Measurements from ENCODE around the gene ESF1. TPM values are rescaled to one million over a fixed set of nuclear protein-coding genes. Genes with fewer than 3 reads are reported as not detected.

The ESF1 gene, protein sequence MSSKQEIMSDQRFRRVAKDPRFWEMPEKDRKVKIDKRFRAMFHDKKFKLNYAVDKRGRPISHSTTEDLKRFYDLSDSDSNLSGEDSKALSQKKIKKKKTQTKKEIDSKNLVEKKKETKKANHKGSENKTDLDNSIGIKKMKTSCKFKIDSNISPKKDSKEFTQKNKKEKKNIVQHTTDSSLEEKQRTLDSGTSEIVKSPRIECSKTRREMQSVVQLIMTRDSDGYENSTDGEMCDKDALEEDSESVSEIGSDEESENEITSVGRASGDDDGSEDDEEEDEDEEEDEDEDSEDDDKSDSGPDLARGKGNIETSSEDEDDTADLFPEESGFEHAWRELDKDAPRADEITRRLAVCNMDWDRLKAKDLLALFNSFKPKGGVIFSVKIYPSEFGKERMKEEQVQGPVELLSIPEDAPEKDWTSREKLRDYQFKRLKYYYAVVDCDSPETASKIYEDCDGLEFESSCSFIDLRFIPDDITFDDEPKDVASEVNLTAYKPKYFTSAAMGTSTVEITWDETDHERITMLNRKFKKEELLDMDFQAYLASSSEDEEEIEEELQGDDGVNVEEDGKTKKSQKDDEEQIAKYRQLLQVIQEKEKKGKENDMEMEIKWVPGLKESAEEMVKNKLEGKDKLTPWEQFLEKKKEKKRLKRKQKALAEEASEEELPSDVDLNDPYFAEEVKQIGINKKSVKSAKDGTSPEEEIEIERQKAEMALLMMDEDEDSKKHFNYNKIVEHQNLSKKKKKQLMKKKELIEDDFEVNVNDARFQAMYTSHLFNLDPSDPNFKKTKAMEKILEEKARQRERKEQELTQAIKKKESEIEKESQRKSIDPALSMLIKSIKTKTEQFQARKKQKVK
- total RNA-seq: 10 to 100 TPM in 1 of 2 donors, 1 to 10 TPM in 1; 9.9 to 11.0 TPM

DNA sequence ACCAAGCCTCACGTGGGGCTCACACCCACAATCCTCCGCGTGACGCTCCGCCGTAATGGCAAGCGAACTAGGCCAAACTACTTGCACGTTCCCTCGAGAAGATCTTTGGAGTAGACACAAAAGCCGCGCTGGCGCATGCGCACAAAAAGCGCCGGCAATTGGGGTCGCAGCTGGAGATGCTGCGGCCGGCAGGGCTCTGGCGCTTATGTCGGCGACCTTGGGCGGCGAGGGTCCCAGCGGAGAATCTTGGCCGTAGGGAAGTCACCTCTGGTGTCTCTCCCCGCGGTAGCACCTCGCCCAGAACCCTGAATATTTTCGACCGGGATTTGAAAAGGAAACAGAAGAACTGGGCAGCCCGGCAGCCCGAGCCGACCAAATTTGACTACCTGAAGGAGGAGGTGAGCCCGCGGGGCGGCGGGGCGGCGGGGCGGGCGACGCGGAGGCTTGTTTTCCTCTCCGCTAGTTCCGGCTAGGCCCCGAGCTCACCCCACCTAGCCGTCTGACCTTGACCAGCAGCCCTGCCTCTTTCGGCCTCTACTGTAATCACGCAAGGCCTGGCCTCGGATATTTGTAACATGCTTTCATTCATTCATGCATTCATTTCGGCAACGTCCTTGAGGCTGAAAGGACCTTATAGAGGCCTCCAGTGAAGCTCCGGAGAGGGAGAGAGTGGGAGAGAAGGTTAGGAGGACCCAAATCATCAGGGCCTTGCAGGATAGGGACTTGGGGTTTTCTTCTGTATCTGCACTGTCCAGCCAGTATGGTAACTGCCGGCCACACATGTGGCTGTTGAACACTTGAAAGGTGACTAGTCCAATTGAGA lies at the start of gene ESF1, which contains the start of gene NDUFAF5:
ESF1 (minus strand) TSS at position 27 of the 823 bp plus-strand sequence. CDS start 1,779 bp downstream, outside the sequence.
NDUFAF5 (plus strand) TSS at position 136 of the 823 bp plus-strand sequence; CDS start at position 177, 41 bp downstream.
- no peaks in the 10 kb centered on the region for H3K9me3 ChIP-seq
- DNase-seq: peak; percentile 98
- peak within 1 kb of the TSS; percentile 77 for H3K4me3 ChIP-seq
- peaks cover 6% of the 10 kb centered on the region for H3K4me1 ChIP-seq
- H3K9ac ChIP-seq (ENCODE audit: low read depth in 2 of 2, low read length in 2 of 2): peak within 1 kb of the TSS; percentile 84 to 87
- peak within 1 kb of the TSS; percentile 90 for H3K27ac ChIP-seq
- intact Hi-C loops (cut with DNase I): no loop called here
- H3K36me3 ChIP-seq: peaks cover 7% of the 10 kb centered on the region
- TF ChIP-seq, protein P1, sequence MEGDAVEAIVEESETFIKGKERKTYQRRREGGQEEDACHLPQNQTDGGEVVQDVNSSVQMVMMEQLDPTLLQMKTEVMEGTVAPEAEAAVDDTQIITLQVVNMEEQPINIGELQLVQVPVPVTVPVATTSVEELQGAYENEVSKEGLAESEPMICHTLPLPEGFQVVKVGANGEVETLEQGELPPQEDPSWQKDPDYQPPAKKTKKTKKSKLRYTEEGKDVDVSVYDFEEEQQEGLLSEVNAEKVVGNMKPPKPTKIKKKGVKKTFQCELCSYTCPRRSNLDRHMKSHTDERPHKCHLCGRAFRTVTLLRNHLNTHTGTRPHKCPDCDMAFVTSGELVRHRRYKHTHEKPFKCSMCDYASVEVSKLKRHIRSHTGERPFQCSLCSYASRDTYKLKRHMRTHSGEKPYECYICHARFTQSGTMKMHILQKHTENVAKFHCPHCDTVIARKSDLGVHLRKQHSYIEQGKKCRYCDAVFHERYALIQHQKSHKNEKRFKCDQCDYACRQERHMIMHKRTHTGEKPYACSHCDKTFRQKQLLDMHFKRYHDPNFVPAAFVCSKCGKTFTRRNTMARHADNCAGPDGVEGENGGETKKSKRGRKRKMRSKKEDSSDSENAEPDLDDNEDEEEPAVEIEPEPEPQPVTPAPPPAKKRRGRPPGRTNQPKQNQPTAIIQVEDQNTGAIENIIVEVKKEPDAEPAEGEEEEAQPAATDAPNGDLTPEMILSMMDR (IDR thresholded peaks at IDR 0.05): no peak
- no peaks in the 10 kb centered on the region for H3K27me3 ChIP-seq

DNA sequence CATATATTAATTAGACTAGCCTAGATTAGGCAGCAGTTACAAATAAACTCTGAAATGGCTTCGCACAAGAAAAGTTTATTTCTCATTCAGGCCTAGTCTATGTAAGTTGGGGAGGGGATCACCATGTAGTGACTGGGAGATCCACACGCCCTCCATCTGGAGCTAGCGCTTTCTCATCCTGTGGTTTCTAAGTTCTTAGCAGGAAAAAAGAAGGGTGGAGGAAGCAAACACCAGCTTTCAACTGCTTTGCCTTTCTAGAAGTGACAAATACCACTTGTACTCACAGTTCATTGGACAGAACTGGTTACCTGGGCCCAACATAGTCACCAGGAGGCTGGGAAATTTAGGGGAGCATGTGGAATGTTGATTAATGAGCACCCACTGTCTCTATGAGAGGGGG lies 46.8 kb upstream of the ESF1 start:
- TF ChIP-seq, protein P1 (IDR thresholded peaks at IDR 0.05): no peak
- Histone ChIP-seq H3K4me1 (no peaks in the 10 kb centered on the region), H3K4me3 (no peak overlapping the region), H3K9ac (ENCODE audit: low read depth in 2 of 2, low read length in 2 of 2) (no peak overlapping the region), H3K9me3 (no peaks in the 10 kb centered on the region), H3K27me3 (no peaks in the 10 kb centered on the region), H3K27ac (no peak overlapping the region), H3K36me3 (no peaks in the 10 kb centered on the region)
- intact Hi-C loops (cut with DNase I): no loop called here
- no peak for DNase-seq

DNA sequence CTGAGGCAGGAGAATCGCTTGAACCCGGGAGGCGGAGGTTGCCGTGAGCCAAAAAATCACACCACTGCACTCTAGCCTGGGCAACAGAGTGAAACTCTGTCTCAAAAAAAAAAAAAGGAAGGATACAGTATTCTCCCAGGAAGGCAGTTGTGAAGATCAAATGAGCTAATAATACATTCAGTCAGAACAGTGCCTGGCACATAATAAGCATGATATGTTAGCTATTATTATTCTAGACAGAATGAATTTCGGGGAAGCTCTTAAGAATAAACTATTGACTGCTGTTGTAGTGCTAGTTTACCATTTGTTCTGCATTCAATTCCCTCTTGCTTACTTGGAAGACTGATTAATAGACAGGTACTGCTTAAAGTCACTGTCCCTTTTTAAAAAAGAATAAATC lies 40.7 kb upstream of the ESF1 start:
- Histone ChIP-seq H3K27me3 (no peaks in the 10 kb centered on the region), H3K27ac (no peak overlapping the region), H3K9me3 (no peaks in the 10 kb centered on the region), H3K4me1 (no peaks in the 10 kb centered on the region), H3K9ac (ENCODE audit: low read depth in 2 of 2, low read length in 2 of 2) (no peak overlapping the region), H3K36me3 (no peaks in the 10 kb centered on the region), H3K4me3 (no peak overlapping the region)
- TF ChIP-seq, protein P1 (IDR thresholded peaks at IDR 0.05): no peak
- intact Hi-C loops (cut with DNase I): no loop called here
- no peak for DNase-seq

DNA sequence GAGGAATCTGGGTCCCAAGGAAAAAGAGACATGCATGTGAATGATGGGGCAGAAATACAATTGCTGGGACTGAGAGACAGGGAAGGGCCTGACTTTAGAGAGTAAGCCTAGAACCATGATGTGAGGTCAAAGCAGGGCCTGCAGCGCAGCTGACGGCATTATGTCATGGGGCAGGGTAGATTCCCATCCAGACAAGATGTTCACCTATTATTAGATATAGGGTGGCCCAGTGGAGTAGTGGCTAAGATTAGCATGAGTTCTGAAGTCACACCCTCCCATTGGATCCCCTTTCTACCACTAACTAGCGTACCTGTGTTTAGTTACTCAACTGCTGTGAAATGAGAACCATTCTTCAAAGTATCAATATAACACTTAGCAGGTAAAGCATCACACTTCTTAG lies 39.7 kb upstream of the ESF1 start:
- H3K9ac ChIP-seq (ENCODE audit: low read depth in 2 of 2, low read length in 2 of 2): no peak overlapping the region
- no peak for DNase-seq
- intact Hi-C loops (cut with DNase I): no loop called here
- H3K27ac ChIP-seq: no peak overlapping the region
- TF ChIP-seq, protein P1 (IDR thresholded peaks at IDR 0.05): no peak
- no peaks in the 10 kb centered on the region for H3K36me3 ChIP-seq
- no peaks in the 10 kb centered on the region for H3K9me3 ChIP-seq
- no peak overlapping the region for H3K4me3 ChIP-seq
- H3K27me3 ChIP-seq: no peaks in the 10 kb centered on the region
- H3K4me1 ChIP-seq: no peaks in the 10 kb centered on the region

DNA sequence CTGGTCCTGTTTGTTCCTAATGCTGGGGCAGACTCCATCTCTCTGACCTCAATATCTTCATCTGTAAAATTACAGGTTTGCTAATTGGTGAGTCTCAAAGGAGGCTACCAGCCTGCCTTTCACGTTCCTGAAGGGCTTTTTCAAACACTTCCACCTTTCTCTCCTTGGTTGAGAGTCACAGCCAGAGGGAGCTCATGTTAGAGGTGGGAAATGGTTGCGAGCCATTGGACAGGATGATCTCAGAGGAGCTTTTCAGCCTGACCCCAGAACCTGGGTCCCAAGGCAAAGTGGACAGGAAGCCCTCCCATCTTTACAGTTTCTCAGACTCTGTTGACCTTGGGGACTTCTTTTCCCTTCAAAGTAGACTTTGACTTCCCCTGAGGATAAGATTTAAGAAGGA lies 37.7 kb upstream of the ESF1 start:
- DNase-seq: no peak
- Histone ChIP-seq H3K27ac (no peak overlapping the region), H3K4me1 (no peaks in the 10 kb centered on the region), H3K9me3 (no peaks in the 10 kb centered on the region), H3K27me3 (no peaks in the 10 kb centered on the region), H3K4me3 (no peak overlapping the region), H3K36me3 (no peaks in the 10 kb centered on the region), H3K9ac (ENCODE audit: low read depth in 2 of 2, low read length in 2 of 2) (no peak overlapping the region)
- TF ChIP-seq, protein P1 (IDR thresholded peaks at IDR 0.05): no peak
- intact Hi-C loops (cut with DNase I): loop anchor here (2.0 kb wide), 1 partner anchor 232 kb away; no protein-coding TSS in a partner anchor
